ENCODE data around the gene HIVEP3.

DNA sequence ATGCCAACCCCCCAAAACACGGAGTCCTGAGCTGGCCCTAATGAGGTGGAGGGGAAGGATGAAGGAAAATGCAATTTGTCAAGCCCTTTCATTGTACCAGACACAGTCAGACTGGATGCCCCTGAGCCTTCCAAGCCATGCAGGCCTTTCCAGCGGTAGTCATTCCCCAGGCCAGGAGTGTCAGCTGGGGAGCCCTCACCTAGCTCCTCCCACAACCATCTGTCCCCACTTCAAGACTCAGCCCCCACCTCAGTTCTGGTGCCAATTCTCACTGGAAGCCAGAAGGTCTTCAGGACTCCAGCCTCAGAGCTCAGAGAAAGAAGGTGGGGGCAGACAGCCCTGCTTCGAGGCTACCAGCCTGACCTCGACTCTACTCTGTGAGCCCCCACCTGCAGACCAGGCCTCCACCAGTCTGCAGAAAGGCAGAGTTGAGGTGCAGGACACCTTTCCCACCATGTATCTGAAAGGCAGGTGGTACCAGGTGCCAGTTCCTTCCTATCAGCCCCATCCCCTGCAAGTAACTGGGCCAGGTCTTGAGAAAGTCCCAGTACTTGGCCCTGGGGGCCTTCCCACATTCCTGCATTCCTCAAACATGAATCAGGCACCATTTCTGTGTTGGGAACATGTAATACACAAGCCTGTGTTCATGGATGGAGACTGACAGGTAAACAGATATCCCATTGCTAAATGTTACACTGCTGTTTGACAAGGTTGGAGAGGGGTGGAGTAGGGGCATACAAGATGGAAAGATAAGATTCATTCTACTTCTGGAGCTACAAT, 253.7 kb downstream of the HIVEP3 start:
- TF ChIP-seq, protein P1, sequence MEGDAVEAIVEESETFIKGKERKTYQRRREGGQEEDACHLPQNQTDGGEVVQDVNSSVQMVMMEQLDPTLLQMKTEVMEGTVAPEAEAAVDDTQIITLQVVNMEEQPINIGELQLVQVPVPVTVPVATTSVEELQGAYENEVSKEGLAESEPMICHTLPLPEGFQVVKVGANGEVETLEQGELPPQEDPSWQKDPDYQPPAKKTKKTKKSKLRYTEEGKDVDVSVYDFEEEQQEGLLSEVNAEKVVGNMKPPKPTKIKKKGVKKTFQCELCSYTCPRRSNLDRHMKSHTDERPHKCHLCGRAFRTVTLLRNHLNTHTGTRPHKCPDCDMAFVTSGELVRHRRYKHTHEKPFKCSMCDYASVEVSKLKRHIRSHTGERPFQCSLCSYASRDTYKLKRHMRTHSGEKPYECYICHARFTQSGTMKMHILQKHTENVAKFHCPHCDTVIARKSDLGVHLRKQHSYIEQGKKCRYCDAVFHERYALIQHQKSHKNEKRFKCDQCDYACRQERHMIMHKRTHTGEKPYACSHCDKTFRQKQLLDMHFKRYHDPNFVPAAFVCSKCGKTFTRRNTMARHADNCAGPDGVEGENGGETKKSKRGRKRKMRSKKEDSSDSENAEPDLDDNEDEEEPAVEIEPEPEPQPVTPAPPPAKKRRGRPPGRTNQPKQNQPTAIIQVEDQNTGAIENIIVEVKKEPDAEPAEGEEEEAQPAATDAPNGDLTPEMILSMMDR (conservative IDR thresholded peaks at IDR 0.05; ENCODE audit: low read length) = no peak
- no peak for TF ChIP-seq EZH2phosphoT487 (IDR thresholded peaks at IDR 0.05; ENCODE audit: borderline replicate concordance)

All from Loucy (cell line).